ENCODE data around the gene UXT. TPM values are rescaled to one million over a fixed set of nuclear protein-coding genes. Genes with fewer than 3 reads are reported as not detected.

UXT gene
- total RNA-seq, 4 donors from 2014 or later = 104 to 147 (median 136) TPM

DNA sequence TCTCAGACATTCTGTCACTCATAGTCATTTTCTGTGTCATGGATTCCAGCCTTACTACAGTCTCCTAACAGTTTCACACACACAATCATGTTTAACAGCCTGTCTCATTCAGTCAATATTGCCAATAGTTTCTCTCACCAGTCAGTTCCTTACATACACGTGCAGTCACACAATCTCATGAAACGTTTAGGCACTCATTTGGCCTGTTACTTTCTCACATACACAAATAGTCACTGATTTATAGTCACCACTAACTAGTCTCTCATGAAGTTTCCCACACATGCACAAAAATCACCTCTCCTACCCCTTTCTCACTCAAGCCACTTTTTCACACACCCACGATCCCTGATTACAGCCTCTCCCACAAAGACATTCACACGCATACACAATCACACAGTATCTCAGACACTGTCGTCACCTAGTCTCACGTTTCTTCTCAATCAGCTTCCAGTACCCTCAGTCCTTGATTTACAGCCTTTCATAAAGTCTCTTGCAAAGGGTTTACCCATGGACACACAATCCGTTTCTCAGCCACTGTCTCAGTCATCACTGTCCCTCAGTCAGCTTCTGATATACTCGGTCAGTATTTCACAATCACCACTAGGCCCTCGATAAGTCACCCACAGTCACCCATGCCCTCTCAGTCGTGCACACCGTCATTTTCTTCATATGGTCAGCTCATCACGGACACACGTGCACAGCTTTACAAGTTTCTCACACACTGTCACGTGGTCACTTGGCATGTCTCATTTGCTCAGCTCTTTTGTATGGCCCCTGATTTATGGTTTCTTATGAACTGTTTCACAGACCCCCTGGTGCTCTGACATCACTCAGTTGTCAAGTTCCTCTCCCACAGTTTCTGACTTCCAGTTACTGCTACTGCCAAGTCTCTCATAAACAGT lies 25.0 kb downstream of the UXT start:
- TF ChIP-seq, protein P1, sequence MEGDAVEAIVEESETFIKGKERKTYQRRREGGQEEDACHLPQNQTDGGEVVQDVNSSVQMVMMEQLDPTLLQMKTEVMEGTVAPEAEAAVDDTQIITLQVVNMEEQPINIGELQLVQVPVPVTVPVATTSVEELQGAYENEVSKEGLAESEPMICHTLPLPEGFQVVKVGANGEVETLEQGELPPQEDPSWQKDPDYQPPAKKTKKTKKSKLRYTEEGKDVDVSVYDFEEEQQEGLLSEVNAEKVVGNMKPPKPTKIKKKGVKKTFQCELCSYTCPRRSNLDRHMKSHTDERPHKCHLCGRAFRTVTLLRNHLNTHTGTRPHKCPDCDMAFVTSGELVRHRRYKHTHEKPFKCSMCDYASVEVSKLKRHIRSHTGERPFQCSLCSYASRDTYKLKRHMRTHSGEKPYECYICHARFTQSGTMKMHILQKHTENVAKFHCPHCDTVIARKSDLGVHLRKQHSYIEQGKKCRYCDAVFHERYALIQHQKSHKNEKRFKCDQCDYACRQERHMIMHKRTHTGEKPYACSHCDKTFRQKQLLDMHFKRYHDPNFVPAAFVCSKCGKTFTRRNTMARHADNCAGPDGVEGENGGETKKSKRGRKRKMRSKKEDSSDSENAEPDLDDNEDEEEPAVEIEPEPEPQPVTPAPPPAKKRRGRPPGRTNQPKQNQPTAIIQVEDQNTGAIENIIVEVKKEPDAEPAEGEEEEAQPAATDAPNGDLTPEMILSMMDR (IDR thresholded peaks at IDR 0.05; ENCODE audit: low read depth) = no peak

DNA sequence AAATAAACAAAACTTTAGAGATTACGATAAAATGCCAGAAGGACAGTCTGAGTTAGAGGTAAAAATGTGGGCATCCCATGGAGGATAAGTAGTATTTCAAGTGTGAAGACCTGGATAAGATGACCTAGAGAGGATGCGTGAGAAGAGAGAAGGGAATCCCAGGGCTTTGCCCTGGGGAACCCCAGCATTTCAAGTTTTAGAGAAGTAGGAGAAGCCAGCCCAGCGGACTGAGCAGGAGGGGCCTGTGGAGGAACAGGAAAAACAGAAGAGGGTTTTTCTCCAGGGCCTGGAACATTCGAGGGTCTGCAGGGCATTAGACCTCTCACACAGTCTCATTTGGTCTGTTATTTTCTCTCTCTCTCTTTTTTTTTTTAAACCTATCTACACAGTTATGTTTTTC lies 26.3 kb downstream of the UXT start:
- TF ChIP-seq, protein P1 (IDR thresholded peaks at IDR 0.05; ENCODE audit: low read depth) = no peak

DNA sequence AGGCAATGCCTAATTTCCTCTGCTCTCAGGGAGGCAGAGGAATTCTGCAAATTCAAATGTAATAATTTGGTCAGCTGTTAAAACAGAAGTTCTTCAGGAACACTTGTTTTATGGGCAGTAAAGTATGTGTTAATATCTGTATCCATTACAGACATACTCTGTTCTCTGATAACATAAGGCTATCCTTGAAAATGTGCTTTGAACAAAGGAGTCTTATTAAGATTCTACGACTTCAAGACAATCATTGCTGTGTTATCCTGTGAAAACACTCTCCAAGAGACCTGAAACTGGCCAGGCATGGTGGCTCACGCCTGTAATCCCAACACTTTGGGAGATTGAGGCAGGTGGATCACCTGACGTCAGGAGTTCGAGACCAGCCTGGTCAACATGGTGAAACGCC lies 27.3 kb downstream of the UXT start:
- TF ChIP-seq, protein P1 (IDR thresholded peaks at IDR 0.05; ENCODE audit: low read depth) = no peak

DNA sequence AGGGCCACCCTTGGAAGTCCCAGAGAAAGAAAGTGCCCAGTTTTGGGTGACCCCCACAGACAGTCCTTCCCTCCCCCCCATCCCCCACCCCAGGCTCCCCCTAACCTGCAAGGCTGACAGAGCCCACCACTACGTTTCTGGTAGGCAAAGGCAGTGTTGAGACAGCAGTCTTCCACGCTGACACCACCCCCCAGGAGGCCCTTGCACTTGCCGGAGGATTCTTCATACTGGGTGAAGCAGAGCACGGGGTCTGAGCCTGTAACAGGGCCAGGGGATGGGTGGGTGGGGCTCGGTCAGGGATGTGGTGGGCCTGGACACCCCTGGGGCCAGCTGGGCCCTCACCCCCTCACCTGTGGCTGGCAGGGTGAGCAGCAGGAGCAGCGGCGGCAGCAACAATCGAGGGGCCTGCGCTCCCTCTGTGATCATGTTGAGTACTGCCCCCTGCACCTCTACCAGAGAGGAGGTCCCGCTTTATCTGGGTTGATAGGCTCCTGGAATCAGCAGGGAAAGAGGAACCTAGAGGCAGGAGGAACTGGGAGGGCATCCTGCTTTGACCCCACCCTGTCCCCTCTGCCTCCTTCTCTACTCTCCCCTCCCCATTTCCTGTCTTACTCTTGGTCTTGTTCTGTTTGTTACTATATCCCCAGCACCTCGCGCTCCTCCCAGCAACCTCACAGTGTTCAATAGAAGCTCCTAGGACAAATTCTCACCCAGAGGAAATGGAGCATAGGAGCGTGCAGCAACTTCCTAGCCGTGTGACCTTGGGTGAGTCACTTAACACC lies 29.4 kb downstream of the UXT start, which contains the start of gene CFP:
Gene CFP, minus strand, starts transcription at position 512 of the 782 bp plus-strand sequence. Its CDS starts 86 bp downstream, at position 426.
- TF ChIP-seq, protein P1 (IDR thresholded peaks at IDR 0.05; ENCODE audit: low read depth) = no peak

DNA sequence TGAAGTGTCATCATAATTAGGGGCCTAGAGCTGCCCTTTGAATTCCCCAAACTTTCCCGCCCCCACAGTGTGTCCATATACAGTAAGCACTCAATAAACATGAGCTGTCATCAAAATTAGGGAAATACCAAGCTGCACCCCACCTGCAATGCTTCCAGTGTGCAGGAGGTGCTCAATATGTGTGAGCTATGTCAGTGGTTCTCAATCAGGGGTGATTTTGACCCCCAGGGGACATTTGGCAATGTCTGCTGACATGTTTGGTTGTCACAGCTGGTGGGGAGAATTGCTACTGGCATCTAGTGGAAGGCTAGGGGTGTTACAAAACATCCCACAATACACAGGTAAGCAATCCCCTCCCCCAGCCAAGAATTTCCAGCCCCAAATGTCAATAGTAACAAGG lies 30.0 kb downstream of the UXT start:
- TF ChIP-seq, protein P1 (IDR thresholded peaks at IDR 0.05; ENCODE audit: low read depth) = no peak

DNA sequence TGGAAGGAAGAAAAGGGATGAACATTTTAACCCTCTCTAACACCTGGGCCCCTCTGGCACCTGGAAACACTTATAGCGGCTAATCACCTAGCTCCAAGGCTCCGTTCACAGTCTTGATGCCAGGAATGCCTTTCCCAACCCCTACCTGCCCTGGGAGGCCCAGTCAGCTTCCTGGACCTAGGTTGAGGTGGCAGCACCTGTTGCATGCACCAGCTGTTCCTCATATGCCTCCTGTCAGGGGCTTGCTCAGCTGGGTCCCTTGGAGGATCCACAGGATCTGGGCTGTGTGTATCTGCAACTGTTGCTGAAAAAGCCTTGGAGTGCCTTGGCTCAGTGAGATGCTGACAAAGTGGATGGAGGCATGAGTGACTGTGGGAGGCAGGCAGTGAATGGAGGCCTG lies 33.6 kb downstream of the UXT start:
- TF ChIP-seq, protein P1 (IDR thresholded peaks at IDR 0.05; ENCODE audit: low read depth) = no peak

DNA sequence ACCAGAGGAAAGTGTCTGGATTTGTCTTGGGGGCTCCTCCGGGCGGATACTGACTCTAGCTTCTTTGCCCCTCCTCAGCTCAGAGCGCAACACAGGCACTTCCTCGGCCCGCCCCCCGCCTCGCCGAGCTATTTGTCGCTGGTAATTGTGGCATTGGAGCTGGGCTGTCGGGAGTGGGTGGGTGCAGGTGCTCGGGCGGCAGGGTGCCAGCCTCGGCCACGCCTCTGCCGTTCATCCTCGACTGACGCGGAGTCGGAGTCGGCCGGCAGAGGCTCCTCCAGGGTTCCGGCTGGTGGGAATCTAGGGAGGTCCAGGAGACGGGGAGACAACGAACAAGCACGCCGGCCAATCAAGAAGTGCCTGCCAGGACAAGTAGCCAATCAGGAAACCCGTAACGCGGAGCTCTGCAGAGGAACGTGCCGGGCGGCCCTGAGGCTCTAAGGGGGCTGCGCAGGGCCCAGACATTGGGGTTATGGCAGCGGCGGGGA lies 35.4 kb downstream of the UXT start:
- TF ChIP-seq, protein P1 (IDR thresholded peaks at IDR 0.05; ENCODE audit: low read depth) = no peak
